Left ventricle myocardium inferior (tissue), 1 donor: ENCODE data around the gene DGLUCY. TPM values are rescaled to one million over a fixed set of nuclear protein-coding genes. Genes with fewer than 3 reads are reported as not detected.
"Not testable (repeated sequence)": the region's sequence is repeated elsewhere in the genome, so short reads cannot be mapped to it uniquely, and the experiment has no call there.

Source experiments
- DNase-seq: peaks from one replicate; pipeline ENCODE4 v3.0.0-alpha.2; 2020
- H3K27ac ChIP-seq: fragments of 200-600 bp; replicated peaks from 2 replicates; pipeline ENCODE4 v1.8.0; 2021
- H3K27me3 ChIP-seq: fragments of 200-600 bp; 2 replicates; pipeline ENCODE4 v1.8.0; 2021; ENCODE audit warnings: low read depth
- H3K36me3 ChIP-seq: fragments of 200-600 bp; 2 replicates; pipeline ENCODE4 v1.8.0; 2021
- H3K4me1 ChIP-seq: fragments of 200-600 bp; 2 replicates; pipeline ENCODE4 v1.8.0; 2021
- H3K4me3 ChIP-seq: fragments of 200-600 bp; 2 replicates; pipeline ENCODE4 v1.8.0; 2021; ENCODE audit warnings: mild to moderate bottlenecking, moderate library complexity
- H3K9me3 ChIP-seq: fragments of 200-600 bp; replicated peaks from 2 replicates; pipeline ENCODE4 v1.8.0; 2021
- CTCF ChIP-seq: fragments of 200-600 bp; IDR thresholded peaks from 2 replicates; pipeline ENCODE4 v1.8.0; 2021; ENCODE audit warnings: antibody characterized with exemption, mild to moderate bottlenecking, borderline replicate concordance
- intact Hi-C: fragments of 100-400 bp; cut with micrococcal nuclease; formaldehyde crosslinking; loops from one replicate; pipeline ENCODE4 v1.11.0; 2022
- total RNA-seq: library from RNA; stranded (reverse); fragmentation: NEBNext Ultra II Directional; extraction: Animal tissue kit (Norgen Biotek cat#: 25700); gene quantifications from one replicate; pipeline ENCODE4 v1.2.1, GENCODE V29; 2021
- donor health status: DM: no; HTN: yes; CAD: no; lungs with severe emphysema.

Gene DGLUCY
- total RNA-seq, 1 donor from 2014 or later: 220 TPM

DNA sequence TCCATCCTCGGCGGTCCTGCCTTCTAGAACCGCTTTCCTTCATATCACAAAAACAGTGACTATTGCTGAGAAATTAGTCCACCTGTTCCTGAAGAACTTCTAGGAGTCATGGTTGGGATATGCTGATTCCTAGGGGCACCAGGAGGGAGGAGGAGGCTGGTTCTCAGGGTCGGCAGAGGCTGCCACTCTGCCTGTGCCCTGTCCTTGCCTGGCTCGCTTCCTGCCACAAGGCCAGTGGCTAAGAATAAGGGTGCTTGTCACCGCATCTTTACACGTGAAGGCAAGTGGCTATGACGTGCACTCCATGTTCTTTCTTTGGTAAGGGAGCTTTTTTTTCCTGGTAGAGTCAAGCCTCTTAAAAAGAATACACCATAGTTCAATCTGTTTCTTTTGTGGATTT lies 18.7 kb upstream of the DGLUCY start:
- DNase-seq: no peak
- no peaks in the 10 kb centered on the region for H3K4me1 ChIP-seq
- no peaks in the 10 kb centered on the region for H3K9me3 ChIP-seq
- H3K4me3 ChIP-seq: no peak overlapping the region
- no peaks in the 10 kb centered on the region for H3K36me3 ChIP-seq
- intact Hi-C loops: no loop called here
- no peaks in the 10 kb centered on the region for H3K27me3 ChIP-seq
- TF ChIP-seq CTCF: no peak
- no peak overlapping the region for H3K27ac ChIP-seq

- DNase-seq, H3K27ac ChIP-seq, H3K36me3 ChIP-seq, H3K27me3 ChIP-seq, H3K9me3 ChIP-seq, H3K4me1 ChIP-seq, intact Hi-C loops, H3K4me3 ChIP-seq: not testable (repeated sequence)
These were observed 16.2 kb upstream of the DGLUCY start for GRCh38 chr14:91097657-91098056.

DNA sequence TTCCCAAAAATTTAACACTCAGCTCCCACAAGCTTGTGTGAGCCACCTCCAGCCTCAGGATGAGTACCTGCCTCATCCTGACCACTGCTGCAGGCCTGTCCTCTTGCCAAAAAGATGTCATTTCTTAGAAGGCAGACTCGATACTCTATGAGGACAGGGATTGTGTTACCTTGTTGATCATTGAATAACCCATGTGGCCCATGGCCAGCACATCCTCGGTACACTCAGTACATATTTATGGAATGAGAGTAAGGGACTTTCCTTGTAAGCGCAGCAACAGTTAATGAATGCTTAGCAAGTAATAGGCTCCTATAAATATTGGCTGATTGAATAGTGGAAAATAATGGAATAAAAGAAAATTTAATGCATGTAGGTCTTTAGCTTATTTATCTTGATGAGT lies 15.3 kb upstream of the DGLUCY start:
- H3K4me1 ChIP-seq: peaks cover 8% of the 10 kb centered on the region
- no peaks in the 10 kb centered on the region for H3K27me3 ChIP-seq
- H3K9me3 ChIP-seq: no peaks in the 10 kb centered on the region
- H3K4me3 ChIP-seq: no peak overlapping the region
- no peak for DNase-seq
- H3K36me3 ChIP-seq: no peaks in the 10 kb centered on the region
- intact Hi-C loops: no loop called here
- TF ChIP-seq CTCF: no peak
- H3K27ac ChIP-seq: no peak overlapping the region

DNA sequence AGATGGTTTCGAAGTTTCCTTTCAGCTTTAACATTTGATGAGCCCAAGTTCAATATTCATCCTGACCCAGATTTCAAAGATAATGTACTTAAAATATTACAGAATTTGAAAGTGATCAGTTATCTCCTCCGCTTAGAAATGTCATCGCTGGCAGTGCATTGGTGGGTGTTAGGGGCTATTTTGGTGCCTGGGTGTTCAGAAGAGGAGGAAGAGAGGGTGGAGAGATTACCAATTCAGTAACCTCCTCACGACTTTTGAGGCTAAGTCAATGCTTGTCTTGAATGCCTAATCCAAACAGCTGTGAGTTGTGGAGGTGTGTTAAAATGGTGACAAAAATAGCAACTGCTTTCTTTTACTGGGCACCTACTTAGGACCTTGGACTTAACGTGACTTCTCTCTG lies 13.8 kb upstream of the DGLUCY start:
- intact Hi-C loops: no loop called here
- TF ChIP-seq CTCF: no peak
- H3K4me1 ChIP-seq: peaks cover 8% of the 10 kb centered on the region
- H3K36me3 ChIP-seq: no peaks in the 10 kb centered on the region
- no peaks in the 10 kb centered on the region for H3K27me3 ChIP-seq
- H3K9me3 ChIP-seq: no peaks in the 10 kb centered on the region
- H3K27ac ChIP-seq: no peak overlapping the region
- no peak overlapping the region for H3K4me3 ChIP-seq
- no peak for DNase-seq

- H3K27ac ChIP-seq: no peak overlapping the region
- no peaks in the 10 kb centered on the region for H3K36me3 ChIP-seq
- no peaks in the 10 kb centered on the region for H3K27me3 ChIP-seq
- H3K4me3 ChIP-seq: no peak overlapping the region
- TF ChIP-seq CTCF: no peak
- peaks cover 8% of the 10 kb centered on the region for H3K4me1 ChIP-seq
- intact Hi-C loops: no loop called here
- no peak for DNase-seq
- H3K9me3 ChIP-seq: no peaks in the 10 kb centered on the region
These were observed 10.8 kb upstream of the DGLUCY start for GRCh38 chr14:91103116-91103515.

- intact Hi-C loops: no loop called here
- no peak overlapping the region for H3K4me3 ChIP-seq
- H3K4me1 ChIP-seq: peaks cover 27% of the 10 kb centered on the region
- no peaks in the 10 kb centered on the region for H3K36me3 ChIP-seq
- no peaks in the 10 kb centered on the region for H3K9me3 ChIP-seq
- H3K27me3 ChIP-seq: no peaks in the 10 kb centered on the region
- DNase-seq: no peak
- peak overlapping the region; percentile 23 for H3K27ac ChIP-seq
- TF ChIP-seq CTCF: no peak
These were observed 4.8 kb upstream of the DGLUCY start for GRCh38 chr14:91108941-91109611.
